ENCODE results near the gene ARHGEF17.

The ARHGEF17 gene

GRCh38 chr11:73398132-73398526, 90.1 kb downstream of the ARHGEF17 start:
- DNase-seq = no peak

- no peak for DNase-seq
Observed at GRCh38 chr11:73398721-73399120, 90.6 kb downstream of the ARHGEF17 start.

- DNase-seq = no peak
Observed at GRCh38 chr11:73399159-73399590, 91.1 kb downstream of the ARHGEF17 start.

GRCh38 chr11:73399636-73400035, 91.6 kb downstream of the ARHGEF17 start:
- no peak for DNase-seq

- no peak for DNase-seq
Observed at GRCh38 chr11:73400293-73400692, 92.2 kb downstream of the ARHGEF17 start.

- no peak for DNase-seq
Observed at GRCh38 chr11:73401217-73401923, 93.3 kb downstream of the ARHGEF17 start.

GRCh38 chr11:73401924-73402833, 94.1 kb downstream of the ARHGEF17 start:
- no peak for DNase-seq

- DNase-seq = no peak
Observed at GRCh38 chr11:73402834-73403185, 94.7 kb downstream of the ARHGEF17 start.

- DNase-seq = no peak
Observed at GRCh38 chr11:73403541-73403940, 95.5 kb downstream of the ARHGEF17 start.

- no peak for DNase-seq
Observed at GRCh38 chr11:73404048-73404447, 96.0 kb downstream of the ARHGEF17 start.

- no peak for DNase-seq
Observed at GRCh38 chr11:73404506-73405145, 96.5 kb downstream of the ARHGEF17 start.

GRCh38 chr11:73405146-73405510, 97.1 kb downstream of the ARHGEF17 start:
- no peak for DNase-seq

GRCh38 chr11:73406131-73406530, 98.1 kb downstream of the ARHGEF17 start:
- no peak for DNase-seq

GRCh38 chr11:73406619-73407018, 98.5 kb downstream of the ARHGEF17 start:
- DNase-seq = no peak

- DNase-seq = no peak
Observed at GRCh38 chr11:73409431-73409830, 101.4 kb downstream of the ARHGEF17 start.

- DNase-seq = no peak
Observed at GRCh38 chr11:73410627-73411026, 102.6 kb downstream of the ARHGEF17 start.

- DNase-seq = no peak
Observed at GRCh38 chr11:73411031-73411430, 103.0 kb downstream of the ARHGEF17 start.

GRCh38 chr11:73412308-73412707, 104.2 kb downstream of the ARHGEF17 start:
- DNase-seq = no peak

GRCh38 chr11:73413256-73413655, 105.2 kb downstream of the ARHGEF17 start:
- DNase-seq = no peak

GRCh38 chr11:73414977-73415651, 107.0 kb downstream of the ARHGEF17 start:
- DNase-seq = no peak

- no peak for DNase-seq
Observed at GRCh38 chr11:73415854-73416615, 108.0 kb downstream of the ARHGEF17 start.

GRCh38 chr11:73416786-73417185, 108.7 kb downstream of the ARHGEF17 start:
- no peak for DNase-seq

All from NCI-H2107 (cell line).